HEK293 (cell line): ENCODE measurements around the gene KRTAP12-3.
A peak's percentile ranks its signal among the peaks of the same experiment; 100 is the strongest.
"Not testable (repeated sequence)": the region's sequence is repeated elsewhere in the genome, so short reads cannot be mapped to it uniquely, and the experiment has no call there.

ENCODE experiments used
- CTCF ChIA-PET: fragments of 350-600 bp; formaldehyde crosslinking; extraction: SDS; loops from one replicate; lab custom pipeline; 2021; ENCODE audit warnings: antibody characterized with exemption; lab: Yijun Ruan, JAX
- POLR2A ChIA-PET: fragments of 300-600 bp; formaldehyde crosslinking; extraction: SDS; loops from one replicate; lab custom pipeline; 2020; ENCODE audit warnings: antibody characterized with exemption, inconsistent platforms; lab: Yijun Ruan, JAX
- H3K27ac ChIP-seq: fragments of 200-500 bp; sonication (Bioruptor generic); 2 replicates; pipeline ENCODE4 v1.5.1; 2014; ENCODE audit warnings: low read depth, low read length, control low read depth, inconsistent platforms; ENCODE audit errors: extremely low read depth
- H3K36me3 ChIP-seq, 2 experiments: fragments of 200-500 bp in 1 of 2; sonication (Bioruptor generic) in 1 of 2; 1 replicate in 1 of 2; 2 replicates in 1 of 2; pipeline ENCODE4 v1.5.1; 2014 to 2017; ENCODE audit warnings: inconsistent platforms in 2 of 2, low read length in 2 of 2; ENCODE audit not compliant: control insufficient read depth in 2 of 2, insufficient read depth in 1 of 2
- H3K4me1 ChIP-seq: fragments of 200-500 bp; sonication (Bioruptor generic); 2 replicates; pipeline ENCODE4 v1.5.1; 2014; ENCODE audit warnings: mild to moderate bottlenecking, low read length, inconsistent platforms; ENCODE audit not compliant: control insufficient read depth, insufficient read depth
- H3K4me3 ChIP-seq: 2 replicates; pipeline ENCODE4 v1.5.1; 2011; ENCODE audit warnings: low read depth, mild to moderate bottlenecking, control low read depth, low read length, moderate library complexity
- H3K9me3 ChIP-seq: fragments of 200-500 bp; sonication (Bioruptor generic); 2 replicates; pipeline ENCODE4 v1.5.1; 2014; ENCODE audit warnings: low read depth, low read length, inconsistent platforms; ENCODE audit not compliant: control insufficient read depth, insufficient read depth
- ELK4 ChIP-seq: IDR thresholded peaks from 2 replicates; pipeline ENCODE4 v1.6.1; 2011; ENCODE audit warnings: mild to moderate bottlenecking, low read depth, low read length, borderline replicate concordance
- GLIS1 ChIP-seq: fragments of 450-650 bp; formaldehyde crosslinking; IDR thresholded peaks from 2 replicates; pipeline ENCODE4 v1.5.1; 2016; ENCODE audit warnings: missing biosample characterization, missing genetic modification characterization
- TCF7L2 ChIP-seq: IDR thresholded peaks from 2 replicates; pipeline ENCODE4 v1.6.1; 2011; ENCODE audit warnings: low read depth, mild to moderate bottlenecking, inconsistent platforms, low read length, moderate library complexity, borderline replicate concordance
- ZBTB17 ChIP-seq: fragments of 450-650 bp; formaldehyde crosslinking; IDR thresholded peaks from 2 replicates; pipeline ENCODE4 v1.5.1; 2016; ENCODE audit warnings: missing biosample characterization, missing genetic modification characterization
- ZBTB6 ChIP-seq: fragments of 450-650 bp; formaldehyde crosslinking; IDR thresholded peaks from 2 replicates; pipeline ENCODE4 v1.5.1; 2017; ENCODE audit warnings: missing biosample characterization, missing genetic modification characterization
- ZBTB8A ChIP-seq: fragments of 450-650 bp; formaldehyde crosslinking; IDR thresholded peaks from 2 replicates; pipeline ENCODE4 v1.5.1; 2016; ENCODE audit warnings: missing biosample characterization, missing genetic modification characterization
- ZNF133 ChIP-seq: fragments of 450-650 bp; formaldehyde crosslinking; IDR thresholded peaks from 2 replicates; pipeline ENCODE4 v1.5.1; 2016; ENCODE audit warnings: missing biosample characterization, missing genetic modification characterization
- ZNF146 ChIP-seq: fragments of 450-650 bp; formaldehyde crosslinking; IDR thresholded peaks from 2 replicates; pipeline ENCODE4 v1.5.1; 2016; ENCODE audit warnings: missing biosample characterization, missing genetic modification characterization
- ZNF202 ChIP-seq: fragments of 450-650 bp; formaldehyde crosslinking; IDR thresholded peaks from 2 replicates; pipeline ENCODE4 v1.5.1; 2016; ENCODE audit warnings: missing biosample characterization, missing genetic modification characterization, borderline replicate concordance
- ZNF274 ChIP-seq, 2 experiments: fragments of 200-500 bp in 1 of 2; fragments of 450-650 bp in 1 of 2; sonication (Bioruptor generic) in 1 of 2; formaldehyde crosslinking in 1 of 2; IDR thresholded peaks; 2 replicates each; pipeline versions ENCODE4 v1.5.1 to v1.6.1; 2014 to 2016; ENCODE audit warnings: borderline replicate concordance in 1 of 2, inconsistent platforms in 1 of 2, low read length in 1 of 2, missing biosample characterization in 1 of 2, missing genetic modification characterization in 1 of 2
- ZNF37A ChIP-seq: fragments of 450-650 bp; IDR thresholded peaks from 2 replicates; pipeline ENCODE4 v1.5.1; 2018; ENCODE audit warnings: missing biosample characterization, missing genetic modification characterization
- ZNF416 ChIP-seq: fragments of 450-650 bp; formaldehyde crosslinking; IDR thresholded peaks from 2 replicates; pipeline ENCODE4 v1.5.1; 2016; ENCODE audit warnings: missing biosample characterization, missing genetic modification characterization
- ZNF521 ChIP-seq: fragments of 450-650 bp; formaldehyde crosslinking; IDR thresholded peaks from 2 replicates; pipeline ENCODE4 v1.5.1; 2017; ENCODE audit warnings: missing biosample characterization, mild to moderate bottlenecking, missing genetic modification characterization
- ZNF558 ChIP-seq: fragments of 450-650 bp; formaldehyde crosslinking; IDR thresholded peaks from 2 replicates; pipeline ENCODE4 v1.5.1; 2016; ENCODE audit warnings: missing biosample characterization, missing genetic modification characterization
- ZNF580 ChIP-seq: fragments of 450-650 bp; formaldehyde crosslinking; IDR thresholded peaks from 2 replicates; pipeline ENCODE4 v1.5.1; 2016; ENCODE audit warnings: missing biosample characterization, missing genetic modification characterization
- ZNF626 ChIP-seq: fragments of 450-650 bp; sonication (Bioruptor Pico); formaldehyde crosslinking; IDR thresholded peaks from 2 replicates; pipeline ENCODE4 v1.5.1; 2018; ENCODE audit warnings: missing biosample characterization, missing genetic modification characterization, inconsistent platforms
- TF ChIP-seq, protein P1 (sequence below): fragments of 450-650 bp; formaldehyde crosslinking; IDR thresholded peaks from 2 replicates; pipeline ENCODE4 v1.5.1; 2016; ENCODE audit warnings: missing biosample characterization, missing genetic modification characterization

The KRTAP12-3 gene

GRCh38 chr21:44686843-44687561 is 29.3 kb downstream of the KRTAP12-3 start (continued):
- TF ChIP-seq ELK4 (no peak), ZNF416 (tag by site-specific recombination) (no peak), ZNF558 (no peak)

GRCh38 chr21:44687671-44688070 is 29.9 kb downstream of the KRTAP12-3 start:
- Histone ChIP-seq H3K4me3 (no peak overlapping the region), H3K27ac (no peak overlapping the region), H3K4me1 (no peaks in the 10 kb centered on the region), H3K9me3 (no peaks in the 10 kb centered on the region; the same call in 1 of the 2 replicates), H3K36me3 (no peaks in the 10 kb centered on the region)
- ChIA-PET CTCF (no interaction called here), POLR2A (no interaction called here)
- TF ChIP-seq ZNF626 (tag by site-specific recombination) (no peak), ZNF146 (tag by site-specific recombination) (no peak), GLIS1 (tag by site-specific recombination) (peak; percentile 71), ZNF37A (tag by site-specific recombination) (no peak), ZBTB6 (tag by site-specific recombination) (no peak), ZNF202 (tag by site-specific recombination) (no peak)
- TF ChIP-seq, protein P1, sequence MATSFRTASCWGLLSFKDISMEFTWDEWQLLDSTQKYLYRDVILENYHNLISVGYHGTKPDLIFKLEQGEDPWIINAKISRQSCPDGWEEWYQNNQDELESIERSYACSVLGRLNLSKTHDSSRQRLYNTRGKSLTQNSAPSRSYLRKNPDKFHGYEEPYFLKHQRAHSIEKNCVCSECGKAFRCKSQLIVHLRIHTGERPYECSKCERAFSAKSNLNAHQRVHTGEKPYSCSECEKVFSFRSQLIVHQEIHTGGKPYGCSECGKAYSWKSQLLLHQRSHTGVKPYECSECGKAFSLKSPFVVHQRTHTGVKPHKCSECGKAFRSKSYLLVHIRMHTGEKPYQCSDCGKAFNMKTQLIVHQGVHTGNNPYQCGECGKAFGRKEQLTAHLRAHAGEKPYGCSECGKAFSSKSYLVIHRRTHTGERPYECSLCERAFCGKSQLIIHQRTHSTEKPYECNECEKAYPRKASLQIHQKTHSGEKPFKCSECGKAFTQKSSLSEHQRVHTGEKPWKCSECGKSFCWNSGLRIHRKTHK = no peak

GRCh38 chr21:44689740-44690139 is 32.0 kb downstream of the KRTAP12-3 start:
- H3K4me3 ChIP-seq, H3K9me3 ChIP-seq, H3K36me3 ChIP-seq, H3K27ac ChIP-seq, POLR2A ChIA-PET, H3K4me1 ChIP-seq, CTCF ChIA-PET: not testable (repeated sequence)

GRCh38 chr21:44691686-44692085 is 34.0 kb downstream of the KRTAP12-3 start:
- POLR2A ChIA-PET = interaction anchor here (0.6 kb wide), 1 partner anchor 93 kb away, joined by 3 read pairs; no protein-coding TSS in a partner anchor
- no peaks in the 10 kb centered on the region for H3K36me3 ChIP-seq
- no peak overlapping the region for H3K4me3 ChIP-seq
- no peaks in the 10 kb centered on the region for H3K4me1 ChIP-seq
- H3K27ac ChIP-seq = no peak overlapping the region
- TF ChIP-seq ZNF133 (tag by site-specific recombination) = no peak
- TF ChIP-seq ZNF580 (tag by site-specific recombination) = no peak
- TF ChIP-seq TCF7L2 = no peak
- TF ChIP-seq ZBTB8A (tag by site-specific recombination) = no peak
- TF ChIP-seq ZNF521 (tag by site-specific recombination) = no peak
- TF ChIP-seq ZBTB17 (tag by site-specific recombination) = no peak
- no peak for TF ChIP-seq ZNF274 (IDR thresholded peaks at IDR 0.05; ENCODE audit: low read length)
- no peak for TF ChIP-seq ZNF274 (tag by site-specific recombination; IDR thresholded peaks at IDR 0.05; ENCODE audit: borderline replicate concordance)
- TF ChIP-seq, all 188 proteins: peak for 0
- CTCF ChIA-PET = interaction anchor here (1.1 kb wide), 1 partner anchor 181 kb away, joined by 4 read pairs; no protein-coding TSS in a partner anchor
- H3K9me3 ChIP-seq = no peaks in the 10 kb centered on the region; the same call in none of the 2 replicates
